ENCODE results near the gene ARL8A.

GRCh38 chr1:202127836-202128622 is 16.5 kb downstream of the ARL8A start:
- TF ChIP-seq CTCF (IDR thresholded peaks at IDR 0.05 in 8 of 11, conservative IDR thresholded peaks at IDR 0.05 in 3 of 11) (no peak), POLR2A (IDR thresholded peaks at IDR 0.05) (no peak), POLR2AphosphoS5 (IDR thresholded peaks at IDR 0.05) (peak in 1 of 3 donors; percentile 29)
